BJ (cell line): ENCODE measurements around the gene PRR7. TPM values are rescaled to one million over a fixed set of nuclear protein-coding genes. Genes with fewer than 3 reads are reported as not detected.

ENCODE experiments used
- CTCF ChIA-PET: fragments of 350-600 bp; formaldehyde crosslinking; extraction: SDS; loops from one replicate; lab custom pipeline; 2021; ENCODE audit warnings: antibody characterized with exemption, inconsistent platforms; lab: Yijun Ruan, JAX
- POLR2A ChIA-PET: fragments of 300-600 bp; sonication (Branson Sonifier 250); formaldehyde crosslinking; extraction: SDS; loops from one replicate; lab custom pipeline; 2021; ENCODE audit warnings: antibody characterized with exemption; lab: Charles Lee
- DNase-seq: peaks from one replicate; pipeline ENCODE4 v3.0.0-alpha.2; 2011; ENCODE audit warnings: low read depth
- H3K27me3 ChIP-seq: 2 replicates; pipeline ENCODE4 v1.6.0; 2011; ENCODE audit warnings: low read length; ENCODE audit not compliant: control insufficient read depth, insufficient read depth
- H3K36me3 ChIP-seq: 2 replicates; pipeline ENCODE4 v1.5.1; 2011; ENCODE audit warnings: low read length; ENCODE audit not compliant: control insufficient read depth, insufficient read depth
- H3K4me3 ChIP-seq: 2 replicates; pipeline ENCODE4 v1.5.1; 2011; ENCODE audit warnings: low read depth, mild to moderate bottlenecking, control low read depth, low read length
- CTCF ChIP-seq: IDR thresholded peaks from 2 replicates; pipeline ENCODE4 v1.5.1; 2011; ENCODE audit warnings: low read depth, mild to moderate bottlenecking, control low read depth, inconsistent platforms, low read length, moderate library complexity; ENCODE audit not compliant: insufficient read depth
- polyA plus RNA-seq: library from polyadenylated mRNA; depleted of rRNA; stranded (reverse); fragments of >200 nt; gene quantifications from 2 replicates; pipeline ENCODE4 v1.2.3, GENCODE V29; 2011

The PRR7 gene
- polyA plus RNA-seq, 1 experiment = 1.6 TPM

GRCh38 chr5:177457852-177458681, 11.5 kb downstream of the PRR7 start:
- Histone ChIP-seq H3K27me3 (no peaks in the 10 kb centered on the region), H3K4me3 (no peak overlapping the region), H3K36me3 (peaks cover 39% of the 10 kb centered on the region)
- CTCF ChIA-PET = interaction anchor here (0.8 to 18.6 kb wide), 17 partner anchors 8 to 344 kb away, joined by 3 to 352 read pairs (median 5); partner anchors contain the start of genes F12, PDLIM7 and PFN3
- no peak for TF ChIP-seq CTCF
- no peak for DNase-seq
- POLR2A ChIA-PET = interaction anchor here (0.8 kb wide), 1 partner anchor 37 kb away, joined by 8 read pairs; no protein-coding TSS in a partner anchor

- ChIA-PET POLR2A (no interaction called here), CTCF (interaction anchor here (7.8 to 18.6 kb wide), 2 partner anchors 37 to 54 kb away, joined by 82 to 352 read pairs; partner anchors contain the start of genes F12, PDLIM7 and PFN3)
- Histone ChIP-seq H3K4me3 (no peak overlapping the region), H3K36me3 (peaks cover 41% of the 10 kb centered on the region), H3K27me3 (no peaks in the 10 kb centered on the region)
- no peak for DNase-seq
- TF ChIP-seq CTCF = no peak
Observed at GRCh38 chr5:177458912-177459350, 12.3 kb downstream of the PRR7 start.

- H3K36me3 ChIP-seq = peaks cover 41% of the 10 kb centered on the region
- H3K27me3 ChIP-seq = no peaks in the 10 kb centered on the region
- no peak for TF ChIP-seq CTCF
- no peak overlapping the region for H3K4me3 ChIP-seq
- ChIA-PET CTCF (interaction anchor here (1.7 to 18.6 kb wide), 3 partner anchors 37 to 70 kb away, joined by 4 to 352 read pairs (median 82); partner anchors contain the start of genes F12, PDLIM7 and PFN3), POLR2A (no interaction called here)
- no peak for DNase-seq
Observed at GRCh38 chr5:177459357-177459756, 12.7 kb downstream of the PRR7 start.

- DNase-seq = no peak
- CTCF ChIA-PET = interaction anchor here (1.1 to 18.6 kb wide), 4 partner anchors 12 to 70 kb away, joined by 4 to 352 read pairs (median 44); partner anchors contain the start of genes F12, PDLIM7 and PFN3
- Histone ChIP-seq H3K27me3 (no peaks in the 10 kb centered on the region), H3K4me3 (no peak overlapping the region), H3K36me3 (peaks cover 41% of the 10 kb centered on the region)
- TF ChIP-seq CTCF = no peak
- POLR2A ChIA-PET = no interaction called here
Observed at GRCh38 chr5:177459819-177460628, 13.4 kb downstream of the PRR7 start.
